GM18526 (cell line): ENCODE results near the gene LRRTM4.

ENCODE experiments used
- POLR2A ChIP-seq: IDR thresholded peaks from 3 replicates; pipeline ENCODE4 v1.6.1; 2011; ENCODE audit not compliant: insufficient read length; ENCODE audit errors: extremely low read depth

Gene LRRTM4

GRCh38 chr2:76849086-76849485, 673.1 kb downstream of the LRRTM4 start:
- no peak for TF ChIP-seq POLR2A

DNA sequence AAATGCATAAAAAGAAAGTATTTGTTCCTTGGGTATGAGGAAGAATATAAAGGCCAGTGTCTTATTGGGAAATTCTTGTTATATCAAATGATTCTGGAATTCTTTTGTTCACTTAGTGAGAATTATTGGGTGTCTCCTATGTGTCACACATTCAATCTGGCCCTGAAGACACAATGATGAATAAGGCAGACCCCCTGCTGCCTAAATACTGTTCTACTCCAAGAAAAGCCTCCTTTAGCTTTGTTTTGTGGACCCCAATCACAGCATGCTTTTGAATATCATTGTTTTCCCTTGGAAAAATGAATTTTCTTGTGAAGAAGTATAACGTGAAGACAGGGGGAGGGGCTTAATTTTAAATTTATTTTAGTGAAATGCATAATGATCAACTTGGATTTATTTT, 682.4 kb downstream of the LRRTM4 start:
- TF ChIP-seq POLR2A: no peak

DNA sequence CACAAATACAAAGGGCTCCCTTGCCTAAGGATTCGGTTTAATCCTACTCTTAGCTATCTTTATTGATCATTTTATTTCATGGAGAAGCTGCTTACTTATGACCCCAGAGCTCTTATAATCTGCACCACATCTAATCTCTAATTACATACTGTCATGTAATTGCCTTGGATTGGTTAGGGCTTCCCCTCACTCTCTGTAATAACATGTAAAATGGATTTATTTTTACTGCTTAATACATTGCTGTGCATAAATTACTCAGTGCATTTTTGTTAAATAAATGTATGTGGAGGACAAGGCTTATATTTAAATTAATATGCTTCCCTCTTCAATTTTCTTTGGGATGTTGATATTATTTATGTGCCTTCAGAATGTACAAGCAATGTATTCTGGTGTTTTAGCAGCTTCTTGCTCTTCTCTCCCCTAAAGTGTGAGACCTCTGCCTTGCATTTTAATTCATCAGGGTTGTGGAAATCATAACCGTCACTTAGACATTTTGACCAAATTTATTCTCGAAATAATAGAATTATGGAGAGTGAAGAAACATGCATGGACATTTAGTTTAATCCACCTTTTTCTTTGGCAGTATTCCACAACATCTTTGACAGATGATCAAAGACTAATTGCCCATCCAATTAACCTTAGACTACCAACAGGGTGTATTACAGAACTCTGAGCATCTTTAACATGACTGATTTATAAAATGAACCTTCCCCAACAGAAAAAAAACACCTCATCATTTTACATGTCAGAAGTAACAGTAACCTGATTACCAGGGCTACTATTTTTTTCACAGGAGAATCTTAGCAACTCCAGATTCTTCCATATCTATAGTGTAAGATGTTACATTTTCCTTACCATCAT, 692.6 kb downstream of the LRRTM4 start:
- TF ChIP-seq POLR2A: no peak

GRCh38 chr2:76826691-76827090, 695.5 kb downstream of the LRRTM4 start:
- no peak for TF ChIP-seq POLR2A

DNA sequence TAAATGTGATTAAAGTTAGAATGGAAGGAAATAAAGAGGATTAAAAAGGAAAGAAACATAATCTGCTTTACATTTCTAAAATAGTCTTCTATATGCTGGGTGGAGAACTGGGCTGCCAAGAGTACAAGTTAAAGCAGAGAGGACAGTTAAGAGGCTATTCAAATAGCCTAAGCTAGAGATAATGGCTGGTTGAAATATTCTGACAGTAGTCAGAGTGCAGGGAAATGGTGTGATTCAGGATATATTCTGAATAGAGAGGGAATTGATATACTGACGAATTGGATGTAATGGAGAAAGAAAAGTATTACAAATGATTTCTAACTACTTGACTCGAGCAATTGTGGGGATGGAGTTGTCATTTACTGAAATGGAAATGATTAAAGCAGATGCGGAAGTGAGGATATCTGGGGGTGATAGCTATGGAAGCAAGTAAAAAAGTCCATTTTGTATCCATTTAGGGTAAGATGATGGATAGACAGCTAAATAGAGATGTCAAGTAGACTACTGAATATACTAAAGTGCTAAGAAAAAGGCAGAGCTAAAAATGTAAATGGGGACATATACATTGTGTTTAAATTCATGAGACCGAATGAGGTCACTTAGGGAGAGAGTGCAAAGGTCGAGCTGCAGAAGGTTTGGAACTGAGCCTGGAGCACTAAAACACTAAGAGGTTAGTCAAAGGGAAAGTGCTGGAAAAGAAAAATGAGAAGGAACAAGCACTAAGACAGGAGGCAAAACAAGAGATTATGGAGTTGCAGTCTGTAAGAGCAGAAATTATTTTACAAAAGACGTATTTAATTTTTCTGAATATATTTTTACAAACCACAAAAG, 696.8 kb downstream of the LRRTM4 start:
- TF ChIP-seq POLR2A: no peak

GRCh38 chr2:76821731-76822130, 700.4 kb downstream of the LRRTM4 start:
- TF ChIP-seq POLR2A: no peak

- no peak for TF ChIP-seq POLR2A
Observed at GRCh38 chr2:76813084-76813483, 709.1 kb downstream of the LRRTM4 start.

DNA sequence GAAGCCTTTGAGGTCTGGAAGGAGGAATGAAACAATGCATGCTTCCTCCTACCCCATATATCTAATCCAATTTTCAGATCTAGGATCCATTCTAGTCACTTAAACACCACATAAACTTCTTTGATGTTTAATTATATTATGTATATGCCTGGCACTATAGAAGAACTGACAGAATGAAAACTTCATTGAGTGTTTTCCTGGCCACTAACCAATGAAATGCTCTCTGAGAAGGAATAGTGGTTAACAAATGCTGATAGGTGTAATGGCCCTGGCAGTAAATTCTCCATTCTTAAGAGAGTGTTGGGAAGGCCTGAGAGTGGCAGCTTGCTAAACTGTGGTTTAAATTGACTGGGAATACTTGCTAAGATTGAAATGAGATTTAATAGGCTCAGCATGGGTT, 710.0 kb downstream of the LRRTM4 start:
- TF ChIP-seq POLR2A: no peak

- no peak for TF ChIP-seq POLR2A
Observed at GRCh38 chr2:76809136-76809535, 713.0 kb downstream of the LRRTM4 start.

DNA sequence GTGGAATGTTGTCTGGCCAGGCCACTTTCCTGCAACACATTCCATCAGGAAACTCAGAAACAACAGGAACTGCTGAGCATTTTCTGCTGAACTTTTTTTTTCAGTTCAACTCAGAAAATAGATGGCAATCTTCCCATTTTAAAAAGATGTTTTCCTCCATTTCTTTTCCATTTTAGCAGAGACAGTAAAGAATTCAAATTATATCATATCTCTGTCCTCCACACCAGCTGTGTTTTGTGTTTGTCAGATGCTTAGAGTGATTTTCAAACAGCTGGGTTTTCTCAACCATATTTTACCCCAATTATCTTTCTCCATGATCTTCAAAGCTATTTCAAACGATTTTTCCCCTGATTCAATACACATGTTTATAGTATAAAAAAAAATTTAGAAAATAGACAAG, 713.4 kb downstream of the LRRTM4 start:
- TF ChIP-seq POLR2A: no peak

- TF ChIP-seq POLR2A: no peak
Observed at GRCh38 chr2:76793647-76794334, 728.4 kb downstream of the LRRTM4 start.

- TF ChIP-seq POLR2A: no peak
Observed at GRCh38 chr2:76763276-76763675, 758.9 kb downstream of the LRRTM4 start.

DNA sequence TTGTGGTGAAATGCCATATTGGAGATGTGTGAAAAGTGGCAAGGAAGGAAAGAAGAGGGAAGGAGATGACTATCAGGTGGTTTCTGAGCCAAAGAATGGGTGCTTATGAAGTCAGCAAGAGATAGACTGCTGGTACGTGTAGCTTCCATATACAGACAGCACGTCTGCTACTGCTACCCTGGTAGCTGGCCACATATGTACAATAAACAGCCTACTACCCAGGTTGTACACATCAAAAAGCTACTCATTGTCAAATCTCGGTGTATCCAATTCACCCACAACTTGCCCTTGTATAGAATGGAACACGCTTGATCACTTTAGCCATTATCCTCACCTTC, 761.8 kb downstream of the LRRTM4 start:
- no peak for TF ChIP-seq POLR2A

- no peak for TF ChIP-seq POLR2A
Observed at GRCh38 chr2:76759634-76760366, 762.4 kb downstream of the LRRTM4 start.

- TF ChIP-seq POLR2A: no peak
Observed at GRCh38 chr2:76752506-76752905, 769.7 kb downstream of the LRRTM4 start.
